Smooth muscle cell (in vitro differentiated cells): ENCODE data around the gene SRSF5. TPM values are rescaled to one million over a fixed set of nuclear protein-coding genes. Genes with fewer than 3 reads are reported as not detected.
A peak's percentile ranks its signal among the peaks of the same experiment; 100 is the strongest.

Experiments
- DNase-seq: peaks from one replicate; lab custom pipeline; 2025; ENCODE audit not compliant: unreplicated experiment; lab: John Stamatoyannopoulos, UW
- H2AFZ ChIP-seq: fragments of 200-600 bp; sonication (generic); 2 replicates; pipeline ENCODE4 v1.6.0; 2016; ENCODE audit warnings: antibody characterized with exemption, low read depth, mild to moderate bottlenecking
- H3F3A ChIP-seq: fragments of 200-600 bp; sonication (generic); 2 replicates; pipeline ENCODE4 v1.6.0; 2017; ENCODE audit warnings: antibody characterized with exemption, low read depth
- H3K27ac ChIP-seq: fragments of 200-600 bp; sonication (generic); 2 replicates; pipeline ENCODE4 v1.5.1; 2016; ENCODE audit warnings: low read depth, mild to moderate bottlenecking
- H3K27me3 ChIP-seq: fragments of 200-600 bp; sonication (generic); 2 replicates; pipeline ENCODE4 v1.6.1; 2016; ENCODE audit warnings: low read depth, mild to moderate bottlenecking
- H3K36me3 ChIP-seq: fragments of 200-600 bp; sonication (generic); 2 replicates; pipeline ENCODE4 v1.5.1; 2016; ENCODE audit warnings: low read depth
- H3K4me1 ChIP-seq: fragments of 200-600 bp; sonication (generic); 2 replicates; pipeline ENCODE4 v1.5.1; 2016; ENCODE audit warnings: low read depth
- H3K4me2 ChIP-seq: fragments of 200-600 bp; sonication (generic); 2 replicates; pipeline ENCODE4 v1.6.0; 2016; ENCODE audit warnings: mild to moderate bottlenecking
- H3K4me3 ChIP-seq: fragments of 200-600 bp; sonication (generic); 2 replicates; pipeline ENCODE4 v1.5.1; 2016; ENCODE audit warnings: mild to moderate bottlenecking
- H3K79me2 ChIP-seq: fragments of 200-600 bp; sonication (generic); 2 replicates; pipeline ENCODE4 v1.6.0; 2016; ENCODE audit warnings: low read depth, mild to moderate bottlenecking
- H3K9ac ChIP-seq: fragments of 200-600 bp; sonication (generic); 2 replicates; pipeline ENCODE4 v1.6.0; 2016; ENCODE audit warnings: low read depth
- H3K9me3 ChIP-seq: fragments of 200-600 bp; sonication (generic); replicated peaks from 2 replicates; pipeline ENCODE4 v1.5.1; 2016; ENCODE audit warnings: low read depth
- H4K20me1 ChIP-seq: fragments of 200-600 bp; sonication (generic); 2 replicates; pipeline ENCODE4 v1.6.0; 2016; ENCODE audit warnings: low read depth
- CTCF ChIP-seq: fragments of 200-600 bp; sonication (generic); IDR thresholded peaks from 2 replicates; pipeline ENCODE4 v1.5.1; 2017; ENCODE audit warnings: borderline replicate concordance, mild to moderate bottlenecking, antibody characterized with exemption; ENCODE audit not compliant: insufficient read depth, poor library complexity, severe bottlenecking
- WGBS: methylation state at CpG from one replicate; pipeline ENCODE4 v1.1.7; 2016; ENCODE audit warnings: low lambda C conversion rate; 5-methylcytosine and 5-hydroxymethylcytosine counted together
- polyA plus RNA-seq: library from polyadenylated mRNA; unstranded; fragments of >200 nt; fragmentation: Nextera tagmentation; extraction: Ambion mirVana; gene quantifications from 2 replicates; pipeline ENCODE4 v1.2.1, GENCODE V29; 2016
- total RNA-seq: library from RNA; depleted of rRNA; stranded (reverse); fragments of >200 nt; gene quantifications from 2 replicates; pipeline ENCODE4 v1.2.3, GENCODE V29; 2014

The SRSF5 gene
- total and polyA plus RNA-seq, 2 experiments from 2014 or later: 197 to 201 TPM

GRCh38 chr14:69741055-69741454 lies 25.9 kb upstream of the SRSF5 start:
- WGBS: 73% methylated on average over 1 of the region's 1 CpG
- no peak overlapping the region for H3K9ac ChIP-seq
- no peaks in the 10 kb centered on the region for H3F3A ChIP-seq
- no peak overlapping the region for H3K4me2 ChIP-seq
- no peak for DNase-seq
- TF ChIP-seq CTCF: no peak
- H3K9me3 ChIP-seq: no peaks in the 10 kb centered on the region
- no peak overlapping the region for H2AFZ ChIP-seq
- no peaks in the 10 kb centered on the region for H3K4me1 ChIP-seq
- H3K36me3 ChIP-seq: no peaks in the 10 kb centered on the region
- no peak overlapping the region for H3K4me3 ChIP-seq
- no peaks in the 10 kb centered on the region for H4K20me1 ChIP-seq
- H3K27me3 ChIP-seq: no peaks in the 10 kb centered on the region
- no peaks in the 10 kb centered on the region for H3K79me2 ChIP-seq
- H3K27ac ChIP-seq: peak overlapping the region; percentile 45

- H2AFZ ChIP-seq: no peak overlapping the region
Measured at GRCh38 chr14:69749956-69750355, 17.0 kb upstream of the SRSF5 start.

GRCh38 chr14:69750495-69750894 lies 16.4 kb upstream of the SRSF5 start:
- 100% methylated on average over 2 of the region's 2 CpGs for WGBS

More at GRCh38 chr14:69749956-69750355, 17.0 kb upstream of the SRSF5 start:
- no peaks in the 10 kb centered on the region for H3K4me1 ChIP-seq
- no peak overlapping the region for H3K27ac ChIP-seq
- DNase-seq: no peak
- H3K27me3 ChIP-seq: no peaks in the 10 kb centered on the region
- H3K36me3 ChIP-seq: no peaks in the 10 kb centered on the region
- TF ChIP-seq CTCF: no peak
- H3K79me2 ChIP-seq: no peaks in the 10 kb centered on the region
- no peaks in the 10 kb centered on the region for H3K9me3 ChIP-seq
- no peak overlapping the region for H3K4me2 ChIP-seq
- H3K4me3 ChIP-seq: no peak overlapping the region
- no peak overlapping the region for H3K9ac ChIP-seq
- H3F3A ChIP-seq: no peaks in the 10 kb centered on the region
- no peaks in the 10 kb centered on the region for H4K20me1 ChIP-seq
- 36% methylated on average over 1 of the region's 1 CpG for WGBS

More at GRCh38 chr14:69750495-69750894, 16.4 kb upstream of the SRSF5 start:
- no peaks in the 10 kb centered on the region for H3K36me3 ChIP-seq
- no peak overlapping the region for H3K9ac ChIP-seq
- TF ChIP-seq CTCF: no peak
- H3K27ac ChIP-seq: no peak overlapping the region
- H2AFZ ChIP-seq: no peak overlapping the region
- DNase-seq: no peak
- no peaks in the 10 kb centered on the region for H3K79me2 ChIP-seq
- no peaks in the 10 kb centered on the region for H3K9me3 ChIP-seq
- no peak overlapping the region for H3K4me2 ChIP-seq
- H3K4me3 ChIP-seq: no peak overlapping the region
- H3K27me3 ChIP-seq: no peaks in the 10 kb centered on the region
- H4K20me1 ChIP-seq: no peaks in the 10 kb centered on the region
- H3F3A ChIP-seq: no peaks in the 10 kb centered on the region
- no peaks in the 10 kb centered on the region for H3K4me1 ChIP-seq
